Mesendoderm (in vitro differentiated cells): ENCODE measurements around the gene PSMD2.
A peak's percentile ranks its signal among the peaks of the same experiment; 100 is the strongest.

Source experiments
- DNase-seq: peaks from one replicate; pipeline ENCODE4 v3.0.0; 2013
- H2AK5ac ChIP-seq: 2 replicates; pipeline ENCODE4 v1.6.1; 2013; ENCODE audit warnings: low read length, inconsistent platforms
- H2BK120ac ChIP-seq: 2 replicates; pipeline ENCODE4 v1.6.1; 2013; ENCODE audit warnings: low read depth, mild to moderate bottlenecking, low read length, moderate library complexity, mixed read lengths
- H2BK15ac ChIP-seq: replicated peaks from 2 replicates; pipeline ENCODE4 v1.6.1; 2013; ENCODE audit warnings: low read depth, mild to moderate bottlenecking, moderate library complexity
- H2BK5ac ChIP-seq: 2 replicates; pipeline ENCODE4 v1.6.1; 2013; ENCODE audit warnings: low read length, inconsistent platforms
- H3K18ac ChIP-seq: 2 replicates; pipeline ENCODE4 v1.6.1; 2013; ENCODE audit warnings: mild to moderate bottlenecking, low read length, mixed read lengths
- H3K23ac ChIP-seq: one replicate; pipeline ENCODE4 v1.6.1; 2013; ENCODE audit warnings: low read length
- H3K27ac ChIP-seq: 2 replicates; pipeline ENCODE4 v1.5.1; 2013; ENCODE audit warnings: low read depth, mild to moderate bottlenecking, inconsistent platforms, low read length, moderate library complexity
- H3K27me3 ChIP-seq: 2 replicates; pipeline ENCODE4 v1.6.1; 2013; ENCODE audit warnings: low read length, control low read depth, mild to moderate bottlenecking, inconsistent platforms; ENCODE audit not compliant: insufficient read depth, poor library complexity
- H3K36me3 ChIP-seq: 2 replicates; pipeline ENCODE4 v1.6.1; 2013; ENCODE audit warnings: low read length, inconsistent platforms; ENCODE audit not compliant: control insufficient read depth, insufficient read depth
- H3K4ac ChIP-seq: one replicate; pipeline ENCODE4 v1.6.1; 2013; ENCODE audit warnings: low read depth, mild to moderate bottlenecking, low read length, moderate library complexity
- H3K4me1 ChIP-seq: 2 replicates; pipeline ENCODE4 v1.6.1; 2013; ENCODE audit warnings: low read depth, low read length, inconsistent platforms; ENCODE audit not compliant: control insufficient read depth
- H3K4me2 ChIP-seq: 2 replicates; pipeline ENCODE4 v1.6.1; 2013; ENCODE audit warnings: low read length
- H3K4me3 ChIP-seq: 2 replicates; pipeline ENCODE4 v1.5.1; 2013; ENCODE audit warnings: mild to moderate bottlenecking, low read length
- H3K56ac ChIP-seq: one replicate; pipeline ENCODE4 v1.6.1; 2013; ENCODE audit warnings: low read length
- H3K79me1 ChIP-seq: 2 replicates; pipeline ENCODE4 v1.6.1; 2013; ENCODE audit warnings: low read length, inconsistent platforms
- H3K79me2 ChIP-seq: 2 replicates; pipeline ENCODE4 v1.6.1; 2013; ENCODE audit warnings: mild to moderate bottlenecking, low read length; ENCODE audit not compliant: control insufficient read depth, insufficient read depth
- H3K9ac ChIP-seq: 2 replicates; pipeline ENCODE4 v1.6.1; 2013; ENCODE audit warnings: low read length, inconsistent platforms
- H4K5ac ChIP-seq: one replicate; pipeline ENCODE4 v1.6.1; 2013; ENCODE audit warnings: low read length
- H4K8ac ChIP-seq: one replicate; pipeline ENCODE4 v1.6.1; 2013; ENCODE audit warnings: low read depth, mild to moderate bottlenecking, control low read depth, low read length, moderate library complexity
- WGBS: extraction: QIAGEN DNeasy Blood & Tissue Kit; methylation state at CpG from one replicate; pipeline ENCODE4 v1.1.7; 2013; ENCODE audit warnings: low lambda C conversion rate, missing lambda C conversion rate; ENCODE audit not compliant: insufficient coverage; ENCODE audit errors: extremely low coverage; 5-methylcytosine and 5-hydroxymethylcytosine counted together

The PSMD2 gene

DNA sequence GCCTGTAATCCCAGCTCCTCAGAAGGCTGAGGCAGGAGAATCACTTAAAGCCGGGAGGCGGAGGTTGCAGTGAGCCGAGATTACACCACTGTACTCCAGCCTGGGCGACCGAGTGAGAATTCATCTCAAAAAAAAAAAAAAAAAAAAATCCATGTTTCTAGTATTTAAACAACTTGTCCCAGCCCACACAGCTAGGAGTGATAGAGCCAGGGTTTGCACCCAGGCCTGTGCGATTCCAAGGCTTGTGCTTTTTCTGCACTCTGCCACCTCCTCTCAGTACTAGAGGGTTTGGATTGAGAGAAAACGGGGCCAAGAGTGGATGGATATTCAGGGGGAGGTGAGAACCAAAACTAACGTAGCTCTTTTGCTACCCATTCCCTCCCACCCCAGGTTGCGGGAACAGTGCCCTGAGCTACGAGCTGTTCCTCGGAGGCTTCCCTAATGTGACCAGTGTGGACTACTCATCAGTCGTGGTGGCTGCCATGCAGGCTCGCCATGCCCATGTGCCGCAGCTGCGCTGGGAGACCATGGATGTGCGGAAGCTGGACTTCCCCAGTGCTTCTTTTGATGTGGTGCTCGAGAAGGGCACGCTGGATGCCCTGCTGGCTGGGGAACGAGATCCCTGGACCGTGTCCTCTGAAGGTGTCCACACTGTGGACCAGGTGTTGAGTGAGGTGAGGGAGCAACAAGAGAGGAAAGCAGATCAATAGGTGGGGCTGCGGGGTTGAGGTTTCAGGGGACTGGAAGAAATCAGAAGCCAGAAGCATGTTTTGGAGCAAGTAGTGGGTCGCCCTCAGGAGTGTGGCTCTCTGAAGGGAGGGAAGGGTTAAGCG lies 41.7 kb upstream of the PSMD2 start:
- Histone ChIP-seq H3K18ac (no peak overlapping the region), H2BK15ac (no peak overlapping the region), H3K4ac (no peak overlapping the region), H3K4me1 (no peaks in the 10 kb centered on the region), H3K9ac (no peak overlapping the region), H3K56ac (no peak overlapping the region), H3K23ac (no peak overlapping the region), H3K79me1 (no peaks in the 10 kb centered on the region), H4K5ac (no peak overlapping the region), H2BK5ac (no peak overlapping the region), H2BK120ac (no peak overlapping the region), H3K27ac (no peak overlapping the region), H3K4me3 (no peak overlapping the region), H4K8ac (no peak overlapping the region), H3K4me2 (no peak overlapping the region), H3K27me3 (peaks cover 17% of the 10 kb centered on the region), H3K79me2 (no peaks in the 10 kb centered on the region), H3K36me3 (no peaks in the 10 kb centered on the region), H2AK5ac (no peak overlapping the region)
- no CpG with 5 or more reads among the region's 23 CpGs for WGBS
- DNase-seq = no peak

DNA sequence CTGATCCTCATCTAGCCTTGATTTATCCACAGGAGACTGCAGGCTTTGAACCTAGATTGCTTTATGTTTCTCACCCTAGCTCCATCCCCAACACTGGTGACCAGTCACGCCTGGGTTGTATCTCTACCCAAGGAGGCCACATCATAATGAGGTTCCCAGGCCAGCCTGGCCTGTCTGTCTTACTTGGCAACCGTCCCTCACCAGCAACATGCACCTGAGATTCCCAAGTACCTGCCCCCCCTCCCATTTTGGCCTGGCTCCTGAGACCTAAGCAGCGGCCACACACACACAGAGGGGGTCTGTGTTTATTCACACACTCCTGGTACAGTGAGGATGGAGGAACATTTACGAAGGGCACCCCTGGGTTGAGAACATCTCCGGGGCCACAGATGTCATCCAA lies 40.1 kb upstream of the PSMD2 start:
- Histone ChIP-seq H3K4ac (no peak overlapping the region), H3K27me3 (peaks cover 19% of the 10 kb centered on the region), H3K23ac (no peak overlapping the region)

DNA sequence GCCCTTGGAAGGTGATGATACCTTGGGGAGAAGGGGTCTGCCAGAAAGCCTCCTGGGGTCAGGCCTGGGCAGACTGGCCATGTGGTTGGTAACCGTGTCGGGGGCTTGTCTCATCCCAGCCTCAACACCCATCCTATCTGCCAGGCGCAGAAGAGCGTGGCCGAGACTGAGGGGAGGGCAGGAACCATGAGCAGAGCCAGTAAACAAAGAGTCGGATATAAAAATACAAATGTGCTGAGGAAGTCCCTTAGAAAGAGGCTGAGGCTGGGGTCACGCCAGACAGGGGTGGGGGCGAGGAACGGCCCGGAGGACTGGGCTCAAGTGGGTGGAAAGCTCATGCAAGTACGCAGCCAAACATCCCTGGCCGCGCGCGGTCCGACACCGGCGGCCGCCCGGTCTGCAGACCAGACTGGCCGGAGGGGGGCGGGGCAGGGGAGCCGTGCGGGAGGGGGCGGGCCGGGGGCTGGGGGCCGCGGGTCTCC lies 39.6 kb upstream of the PSMD2 start:
- H3K79me1 ChIP-seq = no peaks in the 10 kb centered on the region
- H3K4me1 ChIP-seq = no peaks in the 10 kb centered on the region
- H3K79me2 ChIP-seq = no peaks in the 10 kb centered on the region
- no peak overlapping the region for H4K5ac ChIP-seq
- H3K56ac ChIP-seq = no peak overlapping the region
- no peak overlapping the region for H3K4ac ChIP-seq
- no peak overlapping the region for H3K23ac ChIP-seq
- H2BK15ac ChIP-seq = no peak overlapping the region
- H3K18ac ChIP-seq = no peak overlapping the region
- H3K27ac ChIP-seq = no peak overlapping the region
- no peaks in the 10 kb centered on the region for H3K36me3 ChIP-seq
- no peak overlapping the region for H2AK5ac ChIP-seq
- H2BK120ac ChIP-seq = no peak overlapping the region
- H4K8ac ChIP-seq = no peak overlapping the region
- H2BK5ac ChIP-seq = no peak overlapping the region
- no peak overlapping the region for H3K9ac ChIP-seq
- no peak for DNase-seq
- WGBS = no CpG with 5 or more reads among the region's 28 CpGs
- no peak overlapping the region for H3K4me2 ChIP-seq
- H3K27me3 ChIP-seq = peaks cover 19% of the 10 kb centered on the region
- no peak overlapping the region for H3K4me3 ChIP-seq

More for the DNA sequence above, 40.1 kb upstream of the PSMD2 start:
- no peak overlapping the region for H3K27ac ChIP-seq
- DNase-seq = no peak
- H2BK5ac ChIP-seq = no peak overlapping the region
- H3K9ac ChIP-seq = no peak overlapping the region
- no peak overlapping the region for H3K4me3 ChIP-seq
- no peaks in the 10 kb centered on the region for H3K4me1 ChIP-seq
- no peak overlapping the region for H3K56ac ChIP-seq
- WGBS = no CpG with 5 or more reads among the region's 5 CpGs
- H3K18ac ChIP-seq = no peak overlapping the region
- H2BK15ac ChIP-seq = no peak overlapping the region
- no peak overlapping the region for H4K5ac ChIP-seq
- H3K79me2 ChIP-seq = no peaks in the 10 kb centered on the region
- H3K4me2 ChIP-seq = no peak overlapping the region
- no peaks in the 10 kb centered on the region for H3K36me3 ChIP-seq
- no peak overlapping the region for H2AK5ac ChIP-seq
- no peak overlapping the region for H2BK120ac ChIP-seq
- no peak overlapping the region for H4K8ac ChIP-seq
- H3K79me1 ChIP-seq = no peaks in the 10 kb centered on the region

DNA sequence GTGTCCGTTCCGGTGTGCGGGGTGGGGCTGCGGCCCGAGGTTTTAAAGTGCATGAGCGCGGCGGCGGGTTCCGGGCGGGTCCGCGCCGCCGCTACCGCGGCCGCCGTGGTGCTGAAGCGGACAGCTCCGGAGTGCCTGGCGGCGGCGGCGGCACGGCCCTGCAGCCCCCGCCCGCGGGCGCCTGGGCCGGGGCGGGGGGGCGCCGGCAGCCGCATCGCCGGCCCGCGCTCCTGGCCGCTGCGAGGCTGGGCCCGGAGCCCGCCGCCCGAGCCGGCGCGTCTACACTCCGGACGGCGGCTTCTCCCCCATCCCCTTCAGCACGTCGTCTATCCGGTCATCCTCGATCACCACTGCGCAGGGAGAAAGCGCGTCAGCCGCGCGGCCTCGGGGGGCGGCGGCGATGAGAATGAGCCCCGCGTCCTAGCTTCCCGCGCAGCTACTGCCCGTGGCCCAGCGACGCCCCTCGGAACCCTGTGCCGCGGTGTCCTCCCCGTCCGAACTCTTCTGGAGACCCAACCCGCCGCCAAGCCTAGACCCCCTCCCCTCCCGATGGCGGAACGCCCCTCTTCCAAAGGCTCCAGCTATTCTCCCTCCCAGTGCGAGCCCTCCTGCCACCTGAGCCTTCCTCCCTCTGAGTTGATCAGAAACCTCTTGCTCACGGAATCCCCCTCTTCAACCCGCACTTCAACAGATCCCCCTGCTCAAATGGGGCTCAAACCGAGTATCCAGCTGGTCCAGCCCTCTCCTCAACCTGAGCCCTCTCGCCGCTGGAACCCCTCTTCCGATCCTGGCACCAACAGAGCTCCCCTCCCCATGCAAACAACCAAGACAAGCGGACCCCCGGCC lies 38.9 kb upstream of the PSMD2 start:
- H3K79me2 ChIP-seq = no peaks in the 10 kb centered on the region
- peaks cover 19% of the 10 kb centered on the region for H3K27me3 ChIP-seq
- H3K4ac ChIP-seq = no peak overlapping the region
- H3K4me3 ChIP-seq = no peak overlapping the region
- no peaks in the 10 kb centered on the region for H3K79me1 ChIP-seq
- no peak overlapping the region for H3K56ac ChIP-seq
- H3K27ac ChIP-seq = no peak overlapping the region
- no peak overlapping the region for H2AK5ac ChIP-seq
- peak overlapping the region; percentile 13 for H3K9ac ChIP-seq
- no peak overlapping the region for H4K5ac ChIP-seq
- H3K4me1 ChIP-seq = no peaks in the 10 kb centered on the region
- DNase-seq = peak; percentile 36
- no peak overlapping the region for H2BK5ac ChIP-seq
- H3K36me3 ChIP-seq = no peaks in the 10 kb centered on the region
- H2BK15ac ChIP-seq = no peak overlapping the region
- H3K23ac ChIP-seq = no peak overlapping the region
- no CpG with 5 or more reads among the region's 91 CpGs for WGBS
- H3K18ac ChIP-seq = no peak overlapping the region
- no peak overlapping the region for H4K8ac ChIP-seq
- peak overlapping the region; percentile 57 for H3K4me2 ChIP-seq
- H2BK120ac ChIP-seq = no peak overlapping the region

DNA sequence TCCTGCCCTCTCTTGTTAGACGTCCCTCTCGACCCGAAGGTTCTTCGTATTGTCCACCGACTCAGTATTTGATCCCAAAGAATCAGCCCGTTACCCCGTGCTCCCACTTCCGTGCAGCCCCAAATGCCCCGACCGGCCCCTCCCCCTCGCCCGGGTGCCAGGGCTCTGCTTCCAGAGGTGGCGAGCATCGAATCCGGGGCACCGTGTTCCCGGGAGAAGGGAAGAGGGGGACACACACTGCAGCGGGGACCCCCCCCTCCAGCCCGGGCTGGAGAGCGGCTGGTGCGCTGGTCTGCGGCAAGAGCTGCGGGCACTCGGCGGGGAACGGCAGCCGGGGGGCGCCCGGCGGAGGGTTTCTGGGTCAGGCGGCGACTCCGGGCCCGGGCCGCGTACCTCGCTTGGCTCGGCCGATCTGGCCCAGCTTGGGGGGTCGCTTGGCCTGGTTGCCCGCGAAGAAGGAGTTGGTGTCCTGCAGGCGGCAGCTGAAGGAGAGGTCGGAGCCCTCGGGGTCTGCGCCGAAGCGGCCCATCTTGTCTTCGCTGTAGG lies 38.2 kb upstream of the PSMD2 start:
- Histone ChIP-seq H3K56ac (peak overlapping the region; percentile 80), H3K4ac (no peak overlapping the region), H3K4me1 (no peaks in the 10 kb centered on the region), H3K4me3 (peak overlapping the region; percentile 35), H3K27ac (no peak overlapping the region), H2BK120ac (no peak overlapping the region), H2BK5ac (no peak overlapping the region), H3K23ac (no peak overlapping the region), H3K27me3 (peaks cover 19% of the 10 kb centered on the region), H3K9ac (peak overlapping the region; percentile 54), H3K79me2 (no peaks in the 10 kb centered on the region), H4K5ac (no peak overlapping the region), H3K36me3 (no peaks in the 10 kb centered on the region), H2BK15ac (no peak overlapping the region), H4K8ac (no peak overlapping the region), H3K18ac (no peak overlapping the region), H3K79me1 (no peaks in the 10 kb centered on the region), H2AK5ac (no peak overlapping the region), H3K4me2 (peak overlapping the region; percentile 68)
- no CpG with 5 or more reads among the region's 49 CpGs for WGBS
- DNase-seq = peak; percentile 9
